ENCODE data around the gene SRRM5. TPM values are rescaled to one million over a fixed set of nuclear protein-coding genes. Genes with fewer than 3 reads are reported as not detected.

Gene SRRM5
- total RNA-seq, 1 experiment from 2014 or later = 0.70 TPM

- H3K27ac ChIP-seq (ENCODE audit: insufficient read length, low read depth, low read length) = no peak overlapping the region
- H3K4me1 ChIP-seq (ENCODE audit: insufficient read depth, low read length) = no peaks in the 10 kb centered on the region
- no peaks in the 10 kb centered on the region for H4K20me1 ChIP-seq (ENCODE audit: control insufficient read depth, insufficient read depth, insufficient read length)
- Mint-ChIP-seq H3K27me3 (ENCODE audit: low read depth) (no peaks in the 10 kb centered on the region), H3K4me1 (peaks cover 3 to 5% of the 10 kb centered on the region in 2 experiments), H3K4me3 (no peak overlapping the region), H3K27ac (peak overlapping the region in 1 of 3 experiments; percentile 27; a peak in 1 of 7 replicates), H3K36me3 (ENCODE audit: insufficient read depth in 1 of 3, low read depth in 3 of 3) (peaks cover 16 to 52% (median 40%) of the 10 kb centered on the region in 3 experiments), H3K9me3 (no peaks in the 10 kb centered on the region)
- H3K4me2 ChIP-seq (ENCODE audit: insufficient read depth, insufficient read length, low read length) = no peak overlapping the region
- H3K9me3 ChIP-seq (ENCODE audit: control insufficient read depth, low read depth, low read length) = no peaks in the 10 kb centered on the region
- no peak overlapping the region for H2BK20ac ChIP-seq (ENCODE audit: low read depth, low read length, poor library complexity, severe bottlenecking)
- no peak overlapping the region for H3K14ac ChIP-seq (ENCODE audit: insufficient read depth, low read length)
- peaks cover under 1% of the 10 kb centered on the region for H3K23me2 ChIP-seq (ENCODE audit: insufficient read length, low read depth, low read length, poor library complexity, severe bottlenecking)
- DNase-seq = no peak
- H2BK12ac ChIP-seq (ENCODE audit: insufficient read length, low read depth, low read length) = no peak overlapping the region
- H2BK5ac ChIP-seq (ENCODE audit: insufficient read length, low read length) = no peak overlapping the region
- no peak overlapping the region for H3K4ac ChIP-seq (ENCODE audit: low read depth, low read length)
- H3K23ac ChIP-seq (ENCODE audit: insufficient read length, low read depth, low read length) = no peak overlapping the region
- no peak overlapping the region for H2AK5ac ChIP-seq (ENCODE audit: insufficient read length, low read length)
- no CpG with 5 or more reads among the region's 6 CpGs for WGBS (ENCODE audit: extremely low coverage, insufficient read length, low lambda C conversion rate)
- H3T11ph ChIP-seq (ENCODE audit: low read length) = no peak overlapping the region
- H3K79me1 ChIP-seq (ENCODE audit: insufficient read depth, low read depth, low read length, poor library complexity, severe bottlenecking) = no peaks in the 10 kb centered on the region
- H3K27me3 ChIP-seq (ENCODE audit: insufficient read depth, low read length) = no peaks in the 10 kb centered on the region
- H4K91ac ChIP-seq (ENCODE audit: insufficient read length, low read depth, low read length) = no peak overlapping the region
- H4K8ac ChIP-seq (replicated peaks; ENCODE audit: insufficient read length, low read depth, low read length) = no peak overlapping the region
- H2BK120ac ChIP-seq (ENCODE audit: low read depth, low read length, poor library complexity, severe bottlenecking) = no peak overlapping the region
- H2BK15ac ChIP-seq (ENCODE audit: low read depth, low read length) = no peak overlapping the region
- H3K9ac ChIP-seq (ENCODE audit: extremely low read depth, insufficient read length, low read length) = no peak overlapping the region
- TF ChIP-seq, protein P1, sequence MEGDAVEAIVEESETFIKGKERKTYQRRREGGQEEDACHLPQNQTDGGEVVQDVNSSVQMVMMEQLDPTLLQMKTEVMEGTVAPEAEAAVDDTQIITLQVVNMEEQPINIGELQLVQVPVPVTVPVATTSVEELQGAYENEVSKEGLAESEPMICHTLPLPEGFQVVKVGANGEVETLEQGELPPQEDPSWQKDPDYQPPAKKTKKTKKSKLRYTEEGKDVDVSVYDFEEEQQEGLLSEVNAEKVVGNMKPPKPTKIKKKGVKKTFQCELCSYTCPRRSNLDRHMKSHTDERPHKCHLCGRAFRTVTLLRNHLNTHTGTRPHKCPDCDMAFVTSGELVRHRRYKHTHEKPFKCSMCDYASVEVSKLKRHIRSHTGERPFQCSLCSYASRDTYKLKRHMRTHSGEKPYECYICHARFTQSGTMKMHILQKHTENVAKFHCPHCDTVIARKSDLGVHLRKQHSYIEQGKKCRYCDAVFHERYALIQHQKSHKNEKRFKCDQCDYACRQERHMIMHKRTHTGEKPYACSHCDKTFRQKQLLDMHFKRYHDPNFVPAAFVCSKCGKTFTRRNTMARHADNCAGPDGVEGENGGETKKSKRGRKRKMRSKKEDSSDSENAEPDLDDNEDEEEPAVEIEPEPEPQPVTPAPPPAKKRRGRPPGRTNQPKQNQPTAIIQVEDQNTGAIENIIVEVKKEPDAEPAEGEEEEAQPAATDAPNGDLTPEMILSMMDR (conservative IDR thresholded peaks at IDR 0.05) = no peak
- H3K18ac ChIP-seq (ENCODE audit: insufficient read length, low read depth, low read length) = no peak overlapping the region
- H4K5ac ChIP-seq (ENCODE audit: insufficient read length, low read depth, low read length) = no peak overlapping the region
- no peak overlapping the region for H2AFZ ChIP-seq (ENCODE audit: low read length)
- no peak overlapping the region for H3K56ac ChIP-seq (ENCODE audit: insufficient read length, low read depth, low read length)
- H3K79me2 ChIP-seq (ENCODE audit: insufficient read depth, low read length) = no peaks in the 10 kb centered on the region
Measured at GRCh38 chr19:43589678-43590077, 22.2 kb upstream of the SRRM5 start.
